Esophagus muscularis mucosa (tissue), 4 donors: Measurements from ENCODE around the gene ELP4.

Source experiments
- EP300 ChIP-seq: sonication (generic); formaldehyde crosslinking; IDR thresholded peaks from one replicate; pipeline ENCODE4 v1.6.1; 2017; ENCODE audit warnings: antibody characterized with exemption
- POLR2A ChIP-seq: fragments of 450-650 bp; IDR thresholded peaks from one replicate; pipeline ENCODE4 v1.6.1; 2017; ENCODE audit warnings: antibody characterized with exemption, moderate library complexity, mild to moderate bottlenecking, low read depth
- POLR2AphosphoS5 ChIP-seq, 2 donors: sonication (generic); formaldehyde crosslinking; IDR thresholded peaks; one replicate each; pipeline ENCODE4 v1.6.1; 2017; ENCODE audit warnings: antibody characterized with exemption in 2 of 2
- TF ChIP-seq, protein P1 (sequence below), 3 experiments: fragments of 200-600 bp in 2 of 3; fragments of 450-650 bp in 1 of 3; sonication (generic) in 2 of 3; IDR thresholded peaks; one replicate each; pipeline ENCODE4 v1.5.1; 2017 to 2019; ENCODE audit warnings: antibody characterized with exemption in 3 of 3, mild to moderate bottlenecking in 2 of 3, moderate library complexity in 1 of 3

DNA sequence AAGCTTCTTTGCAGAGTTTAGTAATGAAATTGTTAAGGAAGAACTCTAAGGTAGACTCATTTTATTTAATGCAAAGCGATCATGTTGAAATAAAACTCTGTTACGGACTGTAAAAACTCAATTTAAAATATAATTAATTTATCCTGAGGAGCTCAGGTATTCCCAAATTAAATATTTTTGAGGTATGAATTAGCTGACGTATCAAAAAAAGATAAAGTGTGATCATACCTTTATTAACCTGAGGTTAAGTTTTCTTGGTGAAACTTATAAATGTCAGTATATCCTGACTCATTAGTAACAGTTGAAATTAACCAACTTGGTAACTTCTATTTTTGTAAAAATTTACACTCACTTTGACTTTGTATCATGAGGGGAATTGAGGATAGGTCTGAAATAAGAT is 171.2 kb downstream of the ELP4 start:
- TF ChIP-seq, protein P1, sequence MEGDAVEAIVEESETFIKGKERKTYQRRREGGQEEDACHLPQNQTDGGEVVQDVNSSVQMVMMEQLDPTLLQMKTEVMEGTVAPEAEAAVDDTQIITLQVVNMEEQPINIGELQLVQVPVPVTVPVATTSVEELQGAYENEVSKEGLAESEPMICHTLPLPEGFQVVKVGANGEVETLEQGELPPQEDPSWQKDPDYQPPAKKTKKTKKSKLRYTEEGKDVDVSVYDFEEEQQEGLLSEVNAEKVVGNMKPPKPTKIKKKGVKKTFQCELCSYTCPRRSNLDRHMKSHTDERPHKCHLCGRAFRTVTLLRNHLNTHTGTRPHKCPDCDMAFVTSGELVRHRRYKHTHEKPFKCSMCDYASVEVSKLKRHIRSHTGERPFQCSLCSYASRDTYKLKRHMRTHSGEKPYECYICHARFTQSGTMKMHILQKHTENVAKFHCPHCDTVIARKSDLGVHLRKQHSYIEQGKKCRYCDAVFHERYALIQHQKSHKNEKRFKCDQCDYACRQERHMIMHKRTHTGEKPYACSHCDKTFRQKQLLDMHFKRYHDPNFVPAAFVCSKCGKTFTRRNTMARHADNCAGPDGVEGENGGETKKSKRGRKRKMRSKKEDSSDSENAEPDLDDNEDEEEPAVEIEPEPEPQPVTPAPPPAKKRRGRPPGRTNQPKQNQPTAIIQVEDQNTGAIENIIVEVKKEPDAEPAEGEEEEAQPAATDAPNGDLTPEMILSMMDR (IDR thresholded peaks at IDR 0.05) = no peak
- TF ChIP-seq POLR2A (no peak), POLR2AphosphoS5 (IDR thresholded peaks at IDR 0.05) (no peak), EP300 (no peak)
